ENCODE results near the gene CDC42EP2.
A peak's percentile ranks its signal among the peaks of the same experiment; 100 is the strongest.

Gene CDC42EP2

DNA sequence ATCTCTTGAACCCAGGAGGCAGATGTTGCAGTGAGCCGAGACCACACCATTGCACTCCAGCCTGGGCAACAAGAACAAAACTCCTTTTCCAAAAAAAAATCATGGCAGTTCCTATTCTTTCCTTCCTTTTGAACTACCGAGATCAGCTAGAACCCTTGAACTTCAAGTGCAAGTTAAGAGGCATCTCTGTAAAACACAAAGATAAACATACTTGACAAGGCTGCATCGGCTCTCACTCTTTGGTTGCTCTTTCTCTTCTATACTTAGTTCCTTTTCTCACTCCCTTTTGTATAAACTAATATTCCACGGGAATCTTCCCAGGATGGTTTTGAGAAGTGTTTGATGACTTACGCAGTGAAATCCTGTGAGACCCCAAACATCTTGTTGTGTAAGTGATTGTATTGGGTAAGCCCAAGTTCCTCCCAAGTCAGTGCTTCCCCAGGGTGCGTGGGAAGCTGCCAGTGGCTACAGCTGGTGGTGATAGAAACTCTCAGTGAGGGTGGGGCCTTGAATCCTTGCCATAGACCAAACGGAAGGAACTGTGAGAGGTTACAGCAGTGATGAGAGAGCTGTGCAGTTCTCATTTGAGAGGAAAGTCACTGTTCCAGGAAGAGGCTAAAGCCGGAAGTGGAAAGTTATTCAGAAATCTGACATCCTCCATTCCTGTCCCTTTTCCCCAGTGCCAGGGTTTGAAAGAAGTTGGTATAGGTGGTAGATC, 24.1 kb upstream of the CDC42EP2 start:
- TF ChIP-seq CTCF (IDR thresholded peaks at IDR 0.05; ENCODE audit: control insufficient read depth, insufficient read depth, low read depth, low read length, missing control alignments), result no peak
- H3K4me3 ChIP-seq (ENCODE audit: control insufficient read depth, low read depth, low read length), result no peak overlapping the region
- DNase-seq (ENCODE audit: low read depth), result peak; percentile 98

- H3K4me3 ChIP-seq (ENCODE audit: control insufficient read depth, low read depth, low read length), result no peak overlapping the region
- no peak for TF ChIP-seq CTCF (IDR thresholded peaks at IDR 0.05; ENCODE audit: control insufficient read depth, insufficient read depth, low read depth, low read length, missing control alignments)
- DNase-seq (ENCODE audit: low read depth), result no peak
These were observed 23.1 kb upstream of the CDC42EP2 start for GRCh38 chr11:65291613-65292012.

DNA sequence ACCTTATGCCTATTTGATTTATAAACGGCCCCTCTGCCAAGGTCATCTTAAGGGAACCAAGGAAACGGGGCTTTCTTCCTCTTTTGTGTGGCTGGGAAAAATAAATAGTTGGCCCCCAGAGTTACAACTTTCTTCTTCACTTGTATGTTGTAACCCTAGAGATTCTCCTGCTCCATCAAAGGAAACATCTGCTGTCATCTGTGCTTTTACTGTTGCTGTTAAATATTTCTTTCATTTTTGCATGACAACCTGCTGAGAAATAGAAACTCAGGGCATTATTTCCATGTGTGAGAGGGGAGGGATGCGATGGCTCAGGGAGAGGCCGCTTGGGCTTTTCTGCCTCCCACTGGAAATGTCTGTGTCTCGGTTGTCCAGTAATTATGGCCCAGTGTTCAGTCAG, 21.8 kb upstream of the CDC42EP2 start:
- no peak overlapping the region for H3K4me3 ChIP-seq (ENCODE audit: control insufficient read depth, low read depth, low read length)

GRCh38 chr11:65293909-65294381, 20.7 kb upstream of the CDC42EP2 start:
- no peak for DNase-seq (ENCODE audit: low read depth)
- no peak overlapping the region for H3K4me3 ChIP-seq (ENCODE audit: control insufficient read depth, low read depth, low read length)
- TF ChIP-seq CTCF (IDR thresholded peaks at IDR 0.05; ENCODE audit: control insufficient read depth, insufficient read depth, low read depth, low read length, missing control alignments), result no peak

More for the DNA sequence above, 21.8 kb upstream of the CDC42EP2 start:
- no peak for DNase-seq (ENCODE audit: low read depth)
- no peak for TF ChIP-seq CTCF (IDR thresholded peaks at IDR 0.05; ENCODE audit: control insufficient read depth, insufficient read depth, low read depth, low read length, missing control alignments)

DNA sequence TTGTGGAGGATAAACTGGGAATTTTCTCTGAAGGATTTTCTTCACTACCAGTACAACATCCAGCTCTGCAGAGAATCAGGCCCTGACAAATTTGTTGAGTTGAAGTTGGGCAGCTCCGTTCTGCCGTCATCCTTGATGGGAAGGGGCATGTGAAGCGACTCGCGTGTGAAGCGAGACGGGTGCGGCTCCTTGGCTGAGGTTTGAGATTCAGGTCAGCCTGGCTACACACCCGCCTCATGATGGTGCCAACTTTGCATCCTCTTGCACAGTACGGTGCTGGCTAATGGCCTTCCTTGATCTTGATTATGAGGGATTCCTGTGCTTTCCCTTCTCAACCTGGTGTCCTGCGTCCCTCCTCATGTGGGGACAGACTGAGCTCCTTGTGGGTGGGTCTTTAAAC, 19.7 kb upstream of the CDC42EP2 start:
- no peak overlapping the region for H3K4me3 ChIP-seq (ENCODE audit: control insufficient read depth, low read depth, low read length)
- no peak for TF ChIP-seq CTCF (IDR thresholded peaks at IDR 0.05; ENCODE audit: control insufficient read depth, insufficient read depth, low read depth, low read length, missing control alignments)
- DNase-seq (ENCODE audit: low read depth), result no peak

DNA sequence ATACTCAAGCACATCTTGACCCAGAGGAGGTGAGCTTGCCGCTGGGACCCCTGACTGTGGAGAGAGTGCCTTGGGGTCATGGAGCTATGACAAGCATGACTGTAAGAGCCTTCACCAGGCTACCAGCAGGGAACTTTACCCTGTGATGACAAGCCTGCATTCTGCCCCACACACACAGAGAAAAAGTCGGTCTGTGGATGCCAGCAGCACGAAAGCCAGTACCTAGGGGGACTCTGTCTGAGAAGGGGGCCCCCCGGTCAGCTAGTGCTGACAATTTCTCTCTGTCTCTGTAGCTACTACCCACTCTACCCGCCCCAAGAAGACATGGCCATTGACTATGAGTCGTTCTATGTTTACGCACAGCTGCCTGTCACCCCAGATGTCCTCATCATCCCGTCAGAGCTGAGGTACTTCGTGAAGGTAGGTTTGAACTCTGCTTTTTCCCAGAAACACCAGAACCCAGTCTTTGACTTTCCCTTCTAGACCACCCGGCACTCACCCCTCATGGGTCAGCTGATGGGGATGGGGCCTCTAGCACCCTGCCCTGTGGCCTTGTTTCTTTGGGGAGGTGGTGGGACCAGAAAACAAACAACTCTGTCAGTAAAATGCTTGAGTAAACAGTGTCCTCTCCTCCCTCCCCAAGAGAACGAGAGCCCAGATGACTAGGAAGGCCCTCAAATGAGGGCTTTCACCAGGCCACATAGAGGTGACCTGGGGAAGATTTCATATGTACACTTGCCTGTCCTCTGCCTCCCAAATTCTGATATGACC, 18.9 kb upstream of the CDC42EP2 start:
- DNase-seq (ENCODE audit: low read depth), result no peak
- TF ChIP-seq CTCF (IDR thresholded peaks at IDR 0.05; ENCODE audit: control insufficient read depth, insufficient read depth, low read depth, low read length, missing control alignments), result no peak
- H3K4me3 ChIP-seq (ENCODE audit: control insufficient read depth, low read depth, low read length), result no peak overlapping the region

Measured in AG09309 (cell line).